GM12873 (cell line): ENCODE data around the gene ID3.

Experiments
- TF ChIP-seq, protein P1 (sequence below): IDR thresholded peaks from 2 replicates; pipeline ENCODE4 v1.5.1; 2012; ENCODE audit warnings: low read depth, mild to moderate bottlenecking, moderate library complexity, low read length, control low read depth; ENCODE audit not compliant: insufficient read depth; ENCODE audit errors: missing control alignments

Gene ID3

DNA sequence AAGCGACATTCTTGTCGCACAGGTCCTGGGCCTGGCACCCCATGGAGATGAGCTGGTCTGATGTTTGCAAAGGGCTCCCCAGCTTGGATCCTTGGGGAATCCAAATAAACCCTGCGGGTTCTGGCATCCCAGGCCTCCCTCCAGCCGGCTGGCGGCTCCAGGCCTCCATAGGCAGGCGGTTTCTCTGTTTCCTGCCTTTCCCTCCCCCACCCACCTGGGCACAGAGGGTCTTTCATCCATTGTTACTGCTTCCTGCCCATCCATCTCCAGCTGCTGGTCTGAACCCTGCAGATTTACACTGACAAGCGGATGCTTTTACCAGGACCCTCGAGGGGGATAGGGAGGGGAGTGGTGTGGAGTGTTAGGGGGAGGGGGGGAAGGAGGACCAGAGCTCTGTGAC lies 39.1 kb upstream of the ID3 start:
- TF ChIP-seq, protein P1, sequence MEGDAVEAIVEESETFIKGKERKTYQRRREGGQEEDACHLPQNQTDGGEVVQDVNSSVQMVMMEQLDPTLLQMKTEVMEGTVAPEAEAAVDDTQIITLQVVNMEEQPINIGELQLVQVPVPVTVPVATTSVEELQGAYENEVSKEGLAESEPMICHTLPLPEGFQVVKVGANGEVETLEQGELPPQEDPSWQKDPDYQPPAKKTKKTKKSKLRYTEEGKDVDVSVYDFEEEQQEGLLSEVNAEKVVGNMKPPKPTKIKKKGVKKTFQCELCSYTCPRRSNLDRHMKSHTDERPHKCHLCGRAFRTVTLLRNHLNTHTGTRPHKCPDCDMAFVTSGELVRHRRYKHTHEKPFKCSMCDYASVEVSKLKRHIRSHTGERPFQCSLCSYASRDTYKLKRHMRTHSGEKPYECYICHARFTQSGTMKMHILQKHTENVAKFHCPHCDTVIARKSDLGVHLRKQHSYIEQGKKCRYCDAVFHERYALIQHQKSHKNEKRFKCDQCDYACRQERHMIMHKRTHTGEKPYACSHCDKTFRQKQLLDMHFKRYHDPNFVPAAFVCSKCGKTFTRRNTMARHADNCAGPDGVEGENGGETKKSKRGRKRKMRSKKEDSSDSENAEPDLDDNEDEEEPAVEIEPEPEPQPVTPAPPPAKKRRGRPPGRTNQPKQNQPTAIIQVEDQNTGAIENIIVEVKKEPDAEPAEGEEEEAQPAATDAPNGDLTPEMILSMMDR = no peak

DNA sequence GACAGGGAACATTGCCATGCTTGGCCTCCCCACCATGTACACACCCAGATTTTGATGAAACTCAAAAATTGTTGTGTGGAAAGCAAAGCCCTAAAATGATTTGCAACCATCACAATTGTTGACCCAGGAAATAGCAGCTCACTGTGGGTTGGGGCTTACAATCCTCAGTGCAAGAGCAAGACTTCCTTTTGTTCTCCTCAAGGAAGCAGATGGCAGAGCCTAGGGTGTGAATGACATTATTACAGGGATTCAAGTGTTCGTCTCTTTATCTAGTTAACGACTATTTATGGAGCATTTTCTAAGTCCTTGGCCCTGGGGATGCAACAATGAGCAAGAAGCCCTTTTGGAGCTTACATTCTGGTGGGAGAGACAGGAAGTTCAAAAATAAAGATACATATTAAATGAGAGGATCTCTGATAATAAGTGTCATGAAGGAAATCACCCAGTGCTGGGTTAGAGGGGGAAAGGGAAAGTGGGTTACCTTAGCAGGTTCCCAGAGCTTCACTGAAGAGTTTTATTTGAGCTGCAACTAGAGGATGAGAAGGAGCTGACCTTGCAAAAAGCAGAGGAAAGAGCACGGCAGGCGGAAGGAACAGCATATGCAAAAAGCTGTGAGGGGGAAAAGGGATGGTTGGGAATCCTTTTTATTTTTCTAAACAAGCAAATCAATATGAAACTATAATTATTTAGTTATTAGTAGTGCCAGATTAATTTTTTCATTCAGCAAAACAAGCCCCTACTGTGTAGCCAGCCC lies 38.5 kb upstream of the ID3 start:
- TF ChIP-seq, protein P1 = no peak

DNA sequence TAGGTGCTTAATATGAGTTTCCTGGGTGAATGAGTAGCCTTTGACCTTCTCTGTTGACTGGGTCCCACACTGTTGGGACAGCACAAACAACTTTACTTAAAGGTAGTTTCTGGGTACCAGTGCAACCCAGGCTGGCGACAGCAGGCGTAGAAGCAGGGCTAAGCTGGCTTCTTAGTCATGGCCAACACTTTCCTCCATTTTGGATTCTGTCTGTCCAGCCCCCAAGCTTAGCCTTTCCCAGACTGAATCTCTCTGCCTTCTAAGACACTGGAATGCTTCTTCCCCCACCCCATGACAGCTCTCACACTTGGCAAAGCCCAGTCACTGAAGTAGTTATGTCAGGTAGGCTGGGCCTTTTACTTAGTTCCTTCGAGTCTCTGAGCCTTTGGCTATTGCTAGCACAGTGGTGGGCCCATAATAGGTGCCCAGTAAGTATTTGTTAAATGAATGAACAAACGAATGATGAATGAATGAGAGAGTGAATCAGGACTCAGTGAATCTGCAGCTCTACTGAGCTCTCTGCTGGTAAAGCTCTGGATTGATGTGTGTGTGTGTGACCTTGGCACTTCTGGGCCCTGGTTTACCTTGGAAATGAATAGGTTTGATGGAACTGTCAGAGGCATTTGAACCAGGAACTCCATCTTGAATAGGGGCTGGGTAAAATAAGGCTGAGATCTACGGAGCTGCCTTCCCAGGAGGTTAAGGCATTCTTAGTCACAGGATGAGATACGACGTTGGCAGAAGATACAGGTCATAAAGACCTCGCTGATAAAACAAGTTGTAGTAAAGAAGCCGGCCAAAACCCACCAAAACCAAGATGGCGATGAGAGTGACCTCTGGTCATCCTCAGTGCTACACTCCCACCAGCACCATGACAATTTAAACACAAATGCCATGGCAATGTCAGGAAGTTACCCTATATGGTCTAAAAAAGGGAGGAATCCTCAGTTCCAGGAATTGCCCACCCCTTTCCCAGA lies 37.4 kb upstream of the ID3 start:
- TF ChIP-seq, protein P1 = no peak

DNA sequence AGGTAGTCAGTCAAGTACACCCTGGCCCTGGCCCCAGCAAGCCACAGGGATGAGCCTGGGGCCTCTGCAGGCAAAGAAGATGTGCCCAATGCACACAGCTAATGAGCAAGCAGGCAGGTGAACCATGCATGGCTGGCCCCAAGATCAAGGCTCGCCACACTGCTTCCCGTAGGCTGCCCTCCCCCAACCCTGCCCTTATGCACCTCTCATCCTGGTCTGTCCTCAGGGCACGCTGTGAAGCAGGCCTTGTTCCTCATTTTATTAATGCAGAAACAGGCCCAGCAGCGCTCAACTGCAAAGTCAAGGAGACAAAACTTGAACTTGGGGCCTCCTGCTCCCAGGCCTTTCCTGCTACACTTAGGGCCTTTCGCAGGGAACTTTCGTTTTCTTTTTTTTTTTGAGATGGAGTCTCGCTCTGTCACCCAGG lies 35.6 kb upstream of the ID3 start:
- TF ChIP-seq, protein P1 = no peak

DNA sequence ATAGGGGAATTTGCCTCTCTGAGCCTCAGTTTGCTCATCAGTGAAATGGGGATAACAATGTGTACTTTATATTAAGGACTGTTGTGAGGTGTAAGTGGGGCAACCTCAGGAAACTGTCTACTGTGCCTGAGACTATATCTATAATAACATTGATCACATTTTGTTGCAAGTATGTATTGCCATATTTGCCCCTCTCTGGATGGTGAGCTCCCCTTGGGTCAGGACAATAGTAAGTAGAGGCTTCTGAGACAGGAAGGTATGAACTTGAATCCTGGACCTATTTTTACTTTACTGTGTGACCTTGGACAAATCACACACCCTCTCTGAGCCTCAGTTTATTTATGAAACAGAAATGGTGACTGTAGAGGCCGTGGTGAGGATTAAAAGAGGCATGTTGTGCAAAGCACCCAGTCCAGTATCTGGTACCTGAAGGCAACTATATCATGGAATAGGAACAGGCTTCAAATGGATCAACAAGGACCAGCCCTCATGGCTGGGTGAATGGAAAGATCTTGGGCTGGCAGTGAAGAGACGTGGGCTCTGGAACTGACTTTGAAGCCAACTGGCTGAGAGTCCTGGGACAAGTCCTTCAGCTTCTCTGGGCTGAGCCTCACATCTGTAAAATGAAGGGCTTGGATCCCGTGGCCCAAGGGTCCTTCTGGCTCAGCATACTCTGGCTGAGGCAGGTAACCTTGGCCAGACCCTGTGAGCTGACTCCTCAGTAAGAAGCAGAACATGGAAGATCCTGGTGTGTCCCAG lies 35.0 kb upstream of the ID3 start:
- TF ChIP-seq, protein P1 = no peak

DNA sequence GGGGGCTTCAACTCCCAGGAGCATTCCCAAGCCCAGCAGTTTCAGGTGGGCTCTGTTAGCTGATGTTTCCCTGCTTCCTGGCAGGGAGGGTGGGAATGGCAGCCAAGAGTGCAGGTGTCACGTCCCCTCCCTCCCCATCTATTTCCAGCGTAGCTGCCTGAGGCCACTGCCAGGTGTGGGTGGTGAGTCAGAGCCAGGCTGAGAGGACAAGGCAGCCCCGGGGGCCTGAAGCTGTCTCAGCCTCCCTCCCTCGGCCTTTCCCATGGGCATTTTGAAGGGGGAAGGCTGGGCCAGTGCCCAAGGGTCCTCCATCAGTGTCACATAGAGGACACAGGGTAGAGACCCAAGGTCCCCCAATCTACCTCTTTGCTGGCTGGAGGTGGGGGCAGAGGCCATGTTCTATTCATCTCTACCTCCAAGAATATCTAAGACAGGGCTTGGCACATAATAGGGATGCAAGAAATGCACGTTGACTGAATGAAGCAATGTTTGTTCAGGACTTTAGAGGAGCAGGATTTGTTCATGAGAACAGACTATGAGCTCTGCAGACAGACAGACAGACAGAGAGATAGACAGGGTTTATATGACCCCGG lies 34.4 kb upstream of the ID3 start:
- TF ChIP-seq, protein P1 = no peak

DNA sequence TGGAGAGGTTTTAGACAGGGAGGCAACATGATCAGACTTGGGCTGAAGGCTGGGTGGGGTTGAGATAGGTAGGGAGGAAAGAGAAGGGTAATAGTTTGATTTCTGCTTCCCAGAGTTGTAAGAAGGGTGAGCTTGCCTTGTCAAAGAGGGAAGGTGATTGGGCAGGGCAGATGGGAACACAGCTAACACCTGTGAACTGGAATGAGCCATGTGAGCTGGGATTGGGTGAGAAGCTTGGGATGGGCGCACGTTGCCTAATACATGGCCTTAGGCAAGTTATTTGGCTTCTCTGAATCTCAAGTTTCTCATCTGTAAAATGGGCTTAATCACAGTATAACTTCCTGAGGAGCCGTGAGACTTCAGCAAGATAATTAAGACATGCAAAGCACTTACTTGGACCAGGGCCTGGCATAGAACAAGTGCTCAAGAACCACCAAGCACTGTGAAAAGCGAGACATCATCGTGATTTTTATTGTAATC lies 33.8 kb upstream of the ID3 start:
- TF ChIP-seq, protein P1 = no peak
